MCF 10A (cell line): Measurements from ENCODE around the gene RNF220. TPM values are rescaled to one million over a fixed set of nuclear protein-coding genes. Genes with fewer than 3 reads are reported as not detected.
A peak's percentile ranks its signal among the peaks of the same experiment; 100 is the strongest.

ENCODE experiments used
- BruUV-seq: library from RNA; stranded (reverse); fragments of 400-500 nt; replicated peaks from 2 replicates; lab custom pipeline; 2021; lab: Mats Ljungman, UMichigan
- CTCF ChIA-PET: fragments of 300-600 bp; sonication (Branson Sonifier 250); formaldehyde crosslinking; extraction: SDS; loops from one replicate; lab custom pipeline; 2021; ENCODE audit warnings: antibody characterized with exemption, inconsistent platforms; lab: Yijun Ruan, JAX
- POLR2A ChIA-PET: fragments of 300-600, 350-650 bp; sonication (Branson Sonifier 250); formaldehyde crosslinking; extraction: SDS; loops from one replicate; lab custom pipeline; 2020; ENCODE audit warnings: antibody characterized with exemption, inconsistent platforms; lab: Yijun Ruan, JAX
- DNase-seq: peaks from one replicate; pipeline ENCODE4 v3.0.0-alpha.2; 2018; ENCODE audit not compliant: unreplicated experiment
- H3K27ac Mint-ChIP-seq: one replicate; pipeline ENCODE4 v1.8.0; 2022; ENCODE audit warnings: mild to moderate bottlenecking, low read depth, mixed read lengths; ENCODE audit not compliant: unreplicated experiment
- H3K27me3 Mint-ChIP-seq: one replicate; pipeline ENCODE4 v1.8.0; 2022; ENCODE audit warnings: mixed read lengths; ENCODE audit not compliant: insufficient read depth, unreplicated experiment
- H3K36me3 Mint-ChIP-seq: one replicate; pipeline ENCODE4 v1.8.0; 2022; ENCODE audit warnings: mild to moderate bottlenecking, moderate library complexity, mixed read lengths; ENCODE audit not compliant: insufficient read depth, unreplicated experiment
- H3K4me1 Mint-ChIP-seq: one replicate; pipeline ENCODE4 v1.8.0; 2022; ENCODE audit warnings: mixed read lengths; ENCODE audit not compliant: insufficient read depth, unreplicated experiment
- H3K4me3 Mint-ChIP-seq: one replicate; pipeline ENCODE4 v1.8.0; 2022; ENCODE audit warnings: mild to moderate bottlenecking, moderate library complexity, mixed read lengths; ENCODE audit not compliant: unreplicated experiment
- H3K9me3 Mint-ChIP-seq: one replicate; pipeline ENCODE4 v1.8.0; 2022; ENCODE audit warnings: mixed read lengths; ENCODE audit not compliant: unreplicated experiment
- intact Hi-C: fragments of 100-400 bp; cut with micrococcal nuclease; formaldehyde crosslinking; loops from 2 replicates; pipeline ENCODE4 v1.14.1; 2022
- total RNA-seq: library from RNA; stranded (reverse); gene quantifications from 2 replicates; pipeline ENCODE4 v1.2.3, GENCODE V29; 2022
- TF ChIP-seq, protein P1 (sequence below): fragments of 200-600 bp; IDR thresholded peaks from one replicate; pipeline ENCODE4 v1.8.0; 2022; ENCODE audit warnings: antibody characterized with exemption, mild to moderate bottlenecking; ENCODE audit not compliant: unreplicated experiment

RNF220 gene
- total RNA-seq, 1 experiment from 2014 or later: 67.1 TPM

DNA sequence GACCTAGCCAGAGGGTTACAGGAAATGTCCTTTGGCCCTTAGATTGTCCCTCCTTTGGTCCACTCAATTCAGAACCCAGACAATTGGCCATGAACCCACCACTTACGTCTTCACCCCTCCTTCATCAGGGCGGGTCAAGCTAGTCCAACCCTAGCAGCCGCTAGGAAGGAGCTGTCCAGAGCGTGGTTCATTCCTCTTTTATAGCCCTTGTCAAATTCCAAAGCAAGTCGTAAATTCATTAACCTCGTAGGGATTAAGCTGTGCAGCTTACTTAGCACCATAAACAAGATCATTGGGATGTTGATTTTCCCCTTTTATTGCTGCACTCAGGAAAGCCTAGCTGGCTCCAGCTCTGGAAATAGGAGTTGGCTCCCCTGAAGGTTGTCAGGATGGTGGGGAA is 179.1 kb downstream of the RNF220 start:
- no peak overlapping the region for H3K4me3 Mint-ChIP-seq
- H3K4me1 Mint-ChIP-seq: peaks cover 6% of the 10 kb centered on the region
- no peak overlapping the region for H3K27ac Mint-ChIP-seq
- no peaks in the 10 kb centered on the region for H3K36me3 Mint-ChIP-seq
- TF ChIP-seq, protein P1, sequence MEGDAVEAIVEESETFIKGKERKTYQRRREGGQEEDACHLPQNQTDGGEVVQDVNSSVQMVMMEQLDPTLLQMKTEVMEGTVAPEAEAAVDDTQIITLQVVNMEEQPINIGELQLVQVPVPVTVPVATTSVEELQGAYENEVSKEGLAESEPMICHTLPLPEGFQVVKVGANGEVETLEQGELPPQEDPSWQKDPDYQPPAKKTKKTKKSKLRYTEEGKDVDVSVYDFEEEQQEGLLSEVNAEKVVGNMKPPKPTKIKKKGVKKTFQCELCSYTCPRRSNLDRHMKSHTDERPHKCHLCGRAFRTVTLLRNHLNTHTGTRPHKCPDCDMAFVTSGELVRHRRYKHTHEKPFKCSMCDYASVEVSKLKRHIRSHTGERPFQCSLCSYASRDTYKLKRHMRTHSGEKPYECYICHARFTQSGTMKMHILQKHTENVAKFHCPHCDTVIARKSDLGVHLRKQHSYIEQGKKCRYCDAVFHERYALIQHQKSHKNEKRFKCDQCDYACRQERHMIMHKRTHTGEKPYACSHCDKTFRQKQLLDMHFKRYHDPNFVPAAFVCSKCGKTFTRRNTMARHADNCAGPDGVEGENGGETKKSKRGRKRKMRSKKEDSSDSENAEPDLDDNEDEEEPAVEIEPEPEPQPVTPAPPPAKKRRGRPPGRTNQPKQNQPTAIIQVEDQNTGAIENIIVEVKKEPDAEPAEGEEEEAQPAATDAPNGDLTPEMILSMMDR: no peak
- DNase-seq: no peak
- no peaks in the 10 kb centered on the region for H3K27me3 Mint-ChIP-seq
- intact Hi-C loops: no loop called here
- ChIA-PET CTCF (interaction anchor here (0.5 to 1.3 kb wide), 5 partner anchors 11 to 579 kb away, joined by 3 to 6 read pairs (median 3); no protein-coding TSS in a partner anchor), POLR2A (interaction anchor here (0.8 to 1.0 kb wide), 2 partner anchors 30 to 190 kb away, joined by 3 read pairs; no protein-coding TSS in a partner anchor)
- H3K9me3 Mint-ChIP-seq: no peaks in the 10 kb centered on the region
- BruUV-seq: no TSS peak

DNA sequence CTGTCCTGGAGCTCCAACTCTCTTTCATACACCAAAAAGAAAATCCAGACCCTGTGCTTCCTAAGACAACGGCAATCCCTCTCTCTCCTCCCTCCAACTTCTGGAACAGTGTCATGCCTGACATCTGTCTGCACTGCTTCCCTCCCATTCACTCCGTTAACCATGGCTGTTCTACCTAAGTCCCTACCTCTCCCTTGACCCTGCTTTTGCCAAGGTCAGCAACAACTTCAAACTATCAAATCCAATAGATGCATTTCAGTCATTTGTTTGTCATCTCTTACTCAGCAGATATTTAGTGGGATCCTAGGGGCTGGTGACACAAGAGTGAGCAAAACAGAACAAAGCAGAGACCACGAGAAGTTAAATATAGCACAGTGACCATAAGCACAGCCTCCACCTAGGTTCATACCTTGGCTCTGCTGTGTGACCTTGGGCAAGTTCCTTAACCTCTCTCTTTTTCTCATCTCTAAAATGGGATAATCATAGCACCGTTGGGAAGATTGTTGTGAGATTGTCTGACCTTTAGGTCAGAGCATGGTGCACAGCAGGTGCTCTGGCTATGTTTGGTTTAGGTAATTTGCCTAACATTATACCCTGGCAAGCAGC is 180.4 kb downstream of the RNF220 start:
- H3K27me3 Mint-ChIP-seq: no peaks in the 10 kb centered on the region
- TF ChIP-seq, protein P1: no peak
- DNase-seq: no peak
- intact Hi-C loops: no loop called here
- ChIA-PET CTCF (interaction anchor here (0.7 kb wide), 2 partner anchors 12 to 245 kb away, joined by 3 read pairs; no protein-coding TSS in a partner anchor), POLR2A (interaction anchor here (5.3 kb wide), 1 partner anchor 31 kb away, joined by 44 read pairs; no protein-coding TSS in a partner anchor)
- no peaks in the 10 kb centered on the region for H3K9me3 Mint-ChIP-seq
- H3K36me3 Mint-ChIP-seq: no peaks in the 10 kb centered on the region
- no peak overlapping the region for H3K4me3 Mint-ChIP-seq
- no TSS peak for BruUV-seq
- no peak overlapping the region for H3K27ac Mint-ChIP-seq
- H3K4me1 Mint-ChIP-seq: peaks cover 6% of the 10 kb centered on the region

DNA sequence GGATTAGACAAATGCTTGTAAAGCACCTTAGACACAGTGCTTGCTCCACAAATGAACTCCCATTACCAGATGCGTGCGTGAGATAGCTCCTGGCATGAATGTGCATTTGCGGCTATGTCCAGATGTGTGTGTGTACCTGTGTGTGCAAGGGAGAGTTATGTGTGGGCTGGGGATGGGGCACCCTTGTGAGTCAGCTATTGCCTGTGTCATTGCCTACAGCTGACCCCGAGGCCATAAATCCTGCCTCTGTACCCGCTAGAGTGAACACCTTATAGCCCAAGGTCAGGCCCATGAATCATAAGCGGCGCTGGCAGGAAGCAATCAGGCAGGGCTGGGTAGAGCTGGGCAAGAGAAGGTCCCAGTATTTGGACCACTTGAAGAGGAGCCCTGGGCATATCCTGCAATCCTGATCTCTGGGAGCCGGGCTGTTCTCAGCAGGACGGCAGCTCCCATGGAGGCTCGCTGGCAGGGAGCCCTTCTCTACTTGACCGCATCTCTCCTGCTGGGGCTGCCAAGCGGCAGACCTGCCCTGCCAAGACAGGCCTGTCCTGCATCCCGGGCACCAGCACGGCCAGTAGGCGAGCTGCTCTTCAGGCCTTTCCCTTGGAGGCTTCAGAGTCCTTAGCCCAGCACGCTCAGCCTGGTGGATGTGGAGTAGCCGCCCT is 182.9 kb downstream of the RNF220 start:
- H3K27me3 Mint-ChIP-seq: no peaks in the 10 kb centered on the region
- intact Hi-C loops: no loop called here
- H3K4me3 Mint-ChIP-seq: no peak overlapping the region
- no TSS peak for BruUV-seq
- no peak for DNase-seq
- ChIA-PET POLR2A (interaction anchor here (0.6 to 5.3 kb wide), 14 partner anchors 11 to 261 kb away, joined by 3 to 44 read pairs (median 4); no protein-coding TSS in a partner anchor), CTCF (interaction anchor here (0.6 to 1.7 kb wide), 8 partner anchors 15 to 370 kb away, joined by 3 to 6 read pairs (median 4); no protein-coding TSS in a partner anchor)
- H3K36me3 Mint-ChIP-seq: no peaks in the 10 kb centered on the region
- peaks cover 13% of the 10 kb centered on the region for H3K4me1 Mint-ChIP-seq
- H3K9me3 Mint-ChIP-seq: no peaks in the 10 kb centered on the region
- H3K27ac Mint-ChIP-seq: peak overlapping the region; percentile 12
- TF ChIP-seq, protein P1: no peak
